UCSD-AML1 (cell line): ENCODE data around the gene UNC13C.
"Not testable (repeated sequence)": the region's sequence is repeated elsewhere in the genome, so short reads cannot be mapped to it uniquely, and the experiment has no call there.

Source experiments
- DNase-seq: peaks from one replicate; lab custom pipeline; 2025; ENCODE audit not compliant: unreplicated experiment; lab: John Stamatoyannopoulos, UW

The UNC13C gene

DNA sequence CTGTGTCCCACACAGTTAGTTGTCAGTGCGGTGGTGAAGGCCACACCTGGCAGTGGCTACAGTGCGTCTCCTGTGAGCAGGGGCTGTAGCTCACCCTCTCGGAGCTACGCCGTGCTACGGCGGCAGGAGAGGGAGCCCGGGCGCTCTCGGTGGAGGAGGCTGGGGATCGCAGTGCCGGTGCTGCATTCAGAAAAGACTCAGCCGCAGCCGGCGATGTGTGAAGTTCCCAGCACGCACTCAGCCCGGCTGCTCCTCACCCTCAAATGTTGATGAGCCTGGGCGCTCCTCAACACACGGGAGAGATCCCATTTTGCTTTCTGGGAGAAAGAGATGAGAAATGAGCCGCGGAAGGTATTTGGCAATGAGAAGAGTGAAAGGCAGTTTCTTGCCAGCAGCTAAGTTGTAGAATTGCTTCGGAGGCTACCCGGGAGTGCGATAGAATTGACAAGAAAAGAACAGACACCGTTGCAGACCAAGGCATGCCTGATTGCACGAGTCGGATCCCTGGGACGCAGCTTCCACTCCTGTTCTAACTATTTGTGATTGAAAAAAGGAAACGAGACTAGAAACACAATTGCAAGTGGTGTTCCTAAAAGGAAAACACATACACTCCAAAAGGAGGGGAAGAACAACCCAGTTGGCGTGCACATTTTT lies at the start of gene UNC13C:
UNC13C (plus strand) TSS at position 189 of the 654 bp plus-strand sequence. CDS start 34,463 bp downstream, outside the sequence.
- DNase-seq: peak; percentile 11

DNA sequence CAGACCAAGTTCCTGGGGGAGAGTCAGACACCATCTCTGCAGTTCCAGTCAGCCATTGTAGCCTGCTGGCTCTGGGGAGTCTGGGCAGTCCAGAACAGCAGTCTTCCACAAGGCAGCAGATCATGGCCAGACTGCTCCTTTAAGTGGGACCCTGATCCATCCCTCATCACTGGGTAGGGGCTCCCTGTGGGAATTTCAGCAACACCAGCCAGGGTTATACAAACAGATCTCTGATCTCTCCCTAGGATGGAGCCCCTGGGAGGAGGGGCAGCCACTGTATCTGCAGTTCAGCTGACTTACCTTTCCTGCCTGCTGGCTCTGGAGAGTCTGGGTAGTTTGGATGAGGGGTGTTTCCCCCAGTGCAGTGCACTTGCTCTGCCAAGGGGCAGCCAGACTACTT lies 42.1 kb upstream of the UNC13C start:
- DNase-seq: no peak

- DNase-seq: not testable (repeated sequence)
Measured at GRCh38 chr15:53937632-53938031, 40.6 kb upstream of the UNC13C start.

- DNase-seq: no peak
Measured at GRCh38 chr15:53950572-53950971, 27.7 kb upstream of the UNC13C start.

- no peak for DNase-seq
Measured at GRCh38 chr15:53955396-53955795, 22.8 kb upstream of the UNC13C start.

- DNase-seq: peak; percentile 27
Measured at GRCh38 chr15:53962646-53963561, 15.3 kb upstream of the UNC13C start.

GRCh38 chr15:53963801-53964200 lies 14.4 kb upstream of the UNC13C start:
- DNase-seq: no peak

- no peak for DNase-seq
Measured at GRCh38 chr15:53974121-53974520, 4.1 kb upstream of the UNC13C start.

DNA sequence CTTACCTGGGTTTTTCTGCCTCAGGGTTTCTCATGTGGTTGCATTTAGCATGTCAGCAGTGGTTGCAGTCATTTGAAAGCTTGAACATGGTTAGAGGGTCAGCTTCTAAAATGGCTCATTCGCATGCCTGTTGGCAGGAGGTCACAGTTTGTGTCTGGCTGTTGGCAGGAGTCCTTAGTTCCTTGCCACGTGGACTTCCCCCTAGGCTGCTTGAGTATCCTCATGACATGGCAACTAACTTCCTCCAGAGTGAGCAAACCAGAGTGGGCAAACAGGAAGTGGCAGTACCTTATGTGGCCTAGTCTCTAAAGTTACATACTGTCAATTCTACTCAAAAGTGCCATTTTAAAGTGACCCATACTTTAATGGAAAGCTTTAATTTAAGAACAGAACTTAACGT lies 3.4 kb upstream of the UNC13C start:
- DNase-seq: no peak

DNA sequence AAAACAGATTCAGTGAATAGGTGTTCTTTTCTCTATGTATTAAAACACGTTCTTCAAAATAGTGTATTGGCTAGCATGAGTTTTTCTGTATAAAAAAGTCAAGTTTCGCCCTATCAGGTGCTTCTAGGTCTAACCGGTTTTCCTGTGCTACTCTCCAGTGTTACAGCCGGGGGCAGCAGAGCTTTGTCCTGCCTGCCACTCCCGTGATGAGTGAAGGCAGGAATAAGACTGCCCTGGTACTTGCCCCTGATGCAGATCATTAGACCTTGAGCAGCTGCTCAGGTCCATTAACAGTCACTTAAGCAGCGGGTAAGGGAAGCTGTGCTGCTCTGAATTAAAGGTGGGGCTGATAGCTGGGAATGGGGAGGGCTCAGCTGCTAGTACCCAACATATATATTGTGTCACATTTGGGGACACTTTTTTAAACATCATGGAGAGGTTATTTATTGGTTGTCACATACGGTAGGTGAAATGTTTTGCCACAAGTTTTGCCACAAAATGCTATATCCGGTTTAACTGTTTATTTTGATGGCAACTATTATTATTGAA lies 1.3 kb upstream of the UNC13C start:
- DNase-seq: peak; percentile 8

DNA sequence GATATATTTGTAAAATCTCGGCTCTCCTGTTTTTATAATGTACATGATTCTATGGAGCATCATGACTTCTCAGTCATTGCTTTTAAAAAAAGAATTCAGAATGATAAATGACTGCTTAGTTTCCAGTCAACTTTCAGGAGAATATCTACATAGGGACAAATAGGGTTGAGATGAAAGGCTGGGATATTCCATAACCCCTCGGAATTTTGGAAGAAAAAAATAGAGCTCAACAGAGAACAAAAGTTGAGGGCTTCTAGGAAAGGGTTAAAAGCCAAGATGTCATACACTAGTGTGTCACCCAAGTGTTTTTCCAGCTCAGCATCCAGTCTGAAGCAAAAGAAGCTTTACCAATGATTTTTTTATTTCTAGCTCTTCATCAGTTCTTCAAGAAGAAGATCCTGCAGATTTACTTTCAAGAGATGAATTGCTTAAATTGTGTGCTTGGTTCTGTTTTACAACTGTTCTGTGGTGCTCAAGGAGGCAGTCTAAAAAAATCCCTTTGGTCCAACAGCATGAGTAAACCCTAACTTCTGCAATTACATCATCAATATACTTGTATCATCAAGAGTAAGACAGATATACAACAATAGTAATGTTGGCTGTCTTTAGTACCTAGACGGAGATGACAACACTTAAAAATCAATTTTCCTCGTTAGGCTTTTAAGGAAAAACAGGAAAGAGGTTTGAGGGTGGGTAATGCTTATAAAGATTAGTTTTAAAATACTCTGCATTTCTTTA lies 979 bp downstream of the UNC13C start:
- no peak for DNase-seq

DNA sequence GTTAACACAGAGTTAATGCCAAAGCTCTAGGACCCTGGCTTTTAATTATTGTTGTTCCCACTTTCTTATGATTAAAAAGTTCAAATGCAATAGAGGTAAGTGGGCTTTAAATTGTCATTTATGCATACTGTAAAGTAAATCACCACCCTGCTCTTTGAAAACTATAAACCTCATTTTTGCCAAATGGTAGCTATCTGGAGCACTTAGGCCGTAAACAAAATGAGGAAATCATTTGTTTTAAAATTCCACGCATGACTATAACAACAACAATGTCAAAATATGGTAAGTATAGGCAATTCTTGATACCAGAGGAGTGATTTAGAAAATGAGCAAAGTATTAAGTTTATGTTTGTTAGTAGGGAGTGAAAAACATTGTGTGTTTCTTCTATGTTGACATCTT lies 1.8 kb downstream of the UNC13C start:
- DNase-seq: no peak

DNA sequence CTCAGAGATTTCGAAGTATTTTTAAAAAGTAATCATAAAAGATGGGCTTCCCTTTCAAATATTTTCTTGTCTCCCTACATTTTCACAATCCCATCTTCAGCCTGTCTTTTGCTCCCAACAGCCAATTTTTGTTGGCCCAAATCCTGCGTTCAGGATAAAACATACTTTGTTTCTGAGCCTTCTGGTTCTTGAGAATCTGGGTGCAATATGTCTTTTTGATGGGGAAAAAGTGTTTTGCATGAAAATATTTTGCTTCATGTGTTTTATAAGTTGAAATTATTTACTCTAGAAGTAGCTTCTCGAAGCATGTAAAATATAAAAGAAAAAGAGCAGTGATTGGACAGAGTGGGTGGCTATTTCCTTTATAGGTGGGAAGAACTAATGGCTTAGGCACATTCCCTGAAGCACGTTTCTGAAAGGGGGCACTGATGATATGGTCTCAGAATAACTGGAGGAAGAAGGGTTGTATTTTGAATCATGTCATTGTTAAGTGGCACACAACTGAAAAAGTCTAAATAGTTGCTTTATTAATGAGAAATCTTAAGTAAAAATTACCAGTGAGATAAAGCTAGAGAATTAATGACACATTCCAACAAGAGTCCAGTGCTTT lies 3.9 kb downstream of the UNC13C start:
- DNase-seq: no peak

DNA sequence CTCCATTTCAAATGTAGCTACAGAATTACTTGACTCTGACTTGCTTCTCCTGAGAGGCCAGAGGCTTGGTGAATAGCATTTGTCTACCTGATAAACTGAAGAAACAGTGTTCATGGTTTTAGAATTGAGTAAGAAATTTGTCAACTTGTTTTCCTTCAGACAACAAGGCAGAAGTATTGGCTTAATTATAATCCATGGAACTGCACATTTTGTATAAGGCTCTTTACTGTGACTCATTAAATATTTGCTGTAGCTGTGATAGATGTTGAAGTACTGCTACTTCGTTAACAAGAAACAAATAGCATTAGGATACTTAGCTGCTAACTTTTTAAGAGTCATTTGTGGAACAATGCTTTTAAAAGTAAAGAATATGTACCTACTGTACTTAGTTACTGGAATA lies 4.6 kb downstream of the UNC13C start:
- DNase-seq: no peak

DNA sequence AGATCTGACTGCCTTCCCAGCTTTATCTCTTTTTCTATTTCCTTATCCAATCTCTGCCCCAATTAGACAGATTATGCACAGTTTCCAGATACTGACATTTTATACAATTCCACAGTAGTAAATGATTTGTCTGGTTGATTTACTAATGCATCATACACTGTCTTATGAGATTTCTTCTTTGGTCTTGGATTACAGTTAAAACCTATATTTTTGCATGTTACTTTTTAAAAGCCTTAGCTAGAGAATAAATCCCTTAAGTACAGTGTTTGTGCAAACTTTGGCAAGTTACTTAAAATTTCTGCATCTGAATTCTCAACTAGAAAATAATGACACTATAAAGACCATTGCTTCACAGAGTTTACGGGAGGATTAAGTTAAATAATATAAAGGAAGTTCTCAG lies 6.0 kb downstream of the UNC13C start:
- DNase-seq: no peak

GRCh38 chr15:53985562-53985961 lies 7.3 kb downstream of the UNC13C start:
- DNase-seq: no peak

DNA sequence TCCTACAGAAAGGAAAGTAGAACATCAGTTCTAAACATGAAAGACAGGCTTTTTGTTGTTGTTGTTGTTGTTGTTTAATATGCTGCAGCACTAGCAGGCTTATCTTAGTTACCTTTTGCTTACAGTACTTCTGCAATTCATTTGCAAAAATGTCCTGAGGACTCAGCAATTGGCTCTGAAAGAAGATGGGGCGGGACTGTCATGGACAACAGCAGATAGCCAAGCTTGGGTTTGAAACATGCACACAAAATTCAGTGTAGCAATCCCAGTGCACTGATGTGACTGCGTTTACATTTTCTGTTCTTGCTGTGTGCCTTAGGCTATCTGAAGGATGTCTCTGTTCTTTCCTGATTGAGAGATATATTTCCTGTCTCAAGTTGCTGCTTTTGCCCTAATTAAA lies 9.2 kb downstream of the UNC13C start:
- no peak for DNase-seq

DNA sequence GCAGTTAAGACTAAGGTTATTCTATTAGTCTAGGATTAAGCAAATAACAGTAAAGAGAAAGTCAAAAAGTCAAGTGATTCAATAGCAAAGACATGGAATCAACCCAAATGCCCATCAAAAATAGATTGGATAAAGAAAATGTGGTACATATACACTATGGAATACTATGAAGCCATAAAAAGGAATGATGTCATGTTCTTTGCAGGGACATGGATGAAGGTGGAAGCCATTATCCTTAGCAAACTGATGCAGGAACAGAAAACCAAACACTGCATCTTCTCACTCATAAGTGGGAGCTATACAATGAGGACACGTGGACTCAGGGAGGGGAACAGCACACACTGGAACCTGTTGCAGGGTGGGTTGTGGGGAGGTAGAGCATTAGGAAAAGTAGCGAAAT lies 29.0 kb downstream of the UNC13C start:
- DNase-seq: no peak

- no peak for DNase-seq
Measured at GRCh38 chr15:54011656-54012055, 33.4 kb downstream of the UNC13C start.

DNA sequence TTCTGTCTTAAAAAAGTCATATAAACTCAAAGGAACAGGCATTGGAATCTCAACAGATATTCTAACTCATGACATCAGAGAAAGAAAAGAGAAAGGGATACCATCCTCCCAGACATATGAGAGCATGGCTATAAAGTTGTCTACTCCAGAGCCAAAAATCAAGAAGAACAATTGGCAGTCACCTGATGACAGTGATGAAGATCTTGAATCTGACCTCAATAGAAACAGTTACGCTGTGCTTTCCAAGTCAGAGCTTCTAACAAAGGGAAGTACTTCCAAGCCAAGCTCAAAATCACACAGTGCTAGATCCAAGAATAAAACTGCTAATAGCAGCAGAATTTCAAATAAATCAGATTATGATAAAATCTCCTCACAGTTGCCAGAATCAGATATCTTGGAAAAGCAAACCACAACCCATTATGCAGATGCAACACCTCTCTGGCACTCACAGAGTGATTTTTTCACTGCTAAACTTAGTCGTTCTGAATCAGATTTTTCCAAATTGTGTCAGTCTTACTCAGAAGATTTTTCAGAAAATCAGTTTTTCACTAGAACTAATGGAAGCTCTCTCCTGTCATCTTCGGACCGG lies 35.9 kb downstream of the UNC13C start:
- DNase-seq: no peak

DNA sequence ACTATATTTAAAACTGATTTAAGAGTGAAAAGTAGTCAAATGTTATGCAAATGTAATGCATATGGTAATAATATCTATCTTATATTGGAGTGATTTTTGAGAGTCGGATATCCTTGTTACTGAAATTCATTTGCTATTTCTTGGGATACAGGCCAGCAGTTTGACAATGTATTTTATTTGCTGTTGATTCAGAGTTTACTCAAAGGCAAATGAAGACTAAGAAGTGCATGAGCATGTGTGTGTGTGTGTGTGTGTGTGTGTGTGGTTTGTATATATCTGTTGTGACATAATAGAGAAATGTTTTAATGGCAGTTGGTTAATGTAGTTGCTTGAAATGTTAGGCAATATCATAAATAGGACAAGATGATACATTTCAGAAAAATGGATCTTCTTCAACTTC lies 39.0 kb downstream of the UNC13C start:
- DNase-seq: no peak
